Astrocyte (in vitro differentiated cells and primary cell): ENCODE results near the gene NTRK1. TPM values are rescaled to one million over a fixed set of nuclear protein-coding genes. Genes with fewer than 3 reads are reported as not detected.

Experiments used
- DNase-seq: peaks from one replicate; pipeline ENCODE4 v3.0.0-alpha.2; 2010; ENCODE audit warnings: low read depth
- FAIRE-seq: peaks from 2 replicates; lab custom pipeline; 2011; peaks lifted over from hg19 to GRCh38; lab: Jason Lieb, UNC
- H2AFZ ChIP-seq: 2 replicates; pipeline ENCODE4 v1.6.0; 2012; ENCODE audit warnings: low read depth, low read length, inconsistent platforms
- H3K27ac ChIP-seq: 2 replicates; pipeline ENCODE4 v1.5.1; 2011; ENCODE audit warnings: low read depth, low read length, inconsistent platforms
- H3K27me3 ChIP-seq: 2 replicates; pipeline ENCODE4 v1.6.0; 2011; ENCODE audit warnings: low read length, inconsistent platforms; ENCODE audit not compliant: insufficient read depth
- H3K36me3 ChIP-seq: 2 replicates; pipeline ENCODE4 v1.5.1; 2011; ENCODE audit warnings: low read length, inconsistent platforms; ENCODE audit not compliant: insufficient read depth
- H3K4me1 ChIP-seq: 2 replicates; pipeline ENCODE4 v1.5.1; 2011; ENCODE audit warnings: low read length, inconsistent platforms; ENCODE audit not compliant: insufficient read depth
- H3K4me2 ChIP-seq: 2 replicates; pipeline ENCODE4 v1.6.0; 2012; ENCODE audit warnings: low read length, inconsistent platforms
- H3K4me3 ChIP-seq: 2 replicates; pipeline ENCODE4 v1.5.1; 2011; ENCODE audit warnings: low read depth, mild to moderate bottlenecking, low read length, inconsistent platforms; ENCODE audit not compliant: insufficient read depth
- H3K79me2 ChIP-seq: 2 replicates; pipeline ENCODE4 v1.6.0; 2012; ENCODE audit warnings: mild to moderate bottlenecking, low read length, inconsistent platforms; ENCODE audit not compliant: insufficient read depth
- H3K9ac ChIP-seq: 2 replicates; pipeline ENCODE4 v1.6.0; 2012; ENCODE audit warnings: mild to moderate bottlenecking, low read length, inconsistent platforms
- H3K9me3 ChIP-seq: 2 replicates; pipeline ENCODE4 v1.5.1; 2012; ENCODE audit warnings: low read depth, mild to moderate bottlenecking, low read length, inconsistent platforms; ENCODE audit not compliant: insufficient read depth
- H4K20me1 ChIP-seq: 2 replicates; pipeline ENCODE4 v1.6.0; 2012; ENCODE audit warnings: low read length, inconsistent platforms; ENCODE audit not compliant: insufficient read depth
- H3K27ac Mint-ChIP-seq: one replicate; pipeline ENCODE4 v1.8.0; 2021; ENCODE audit warnings: mild to moderate bottlenecking, mixed read lengths; ENCODE audit not compliant: unreplicated experiment
- H3K27me3 Mint-ChIP-seq: one replicate; pipeline ENCODE4 v1.8.0; 2021; ENCODE audit warnings: low read depth, mixed read lengths; ENCODE audit not compliant: unreplicated experiment
- H3K36me3 Mint-ChIP-seq: one replicate; pipeline ENCODE4 v1.8.0; 2021; ENCODE audit warnings: low read depth, mixed read lengths; ENCODE audit not compliant: unreplicated experiment
- H3K4me1 Mint-ChIP-seq: one replicate; pipeline ENCODE4 v1.8.0; 2021; ENCODE audit warnings: low read depth, mixed read lengths; ENCODE audit not compliant: unreplicated experiment
- H3K4me3 Mint-ChIP-seq: one replicate; pipeline ENCODE4 v1.8.0; 2021; ENCODE audit warnings: mild to moderate bottlenecking, moderate library complexity, mixed read lengths; ENCODE audit not compliant: unreplicated experiment
- H3K9me3 Mint-ChIP-seq: one replicate; pipeline ENCODE4 v1.8.0; 2021; ENCODE audit warnings: mild to moderate bottlenecking, mixed read lengths; ENCODE audit not compliant: unreplicated experiment
- CTCF ChIP-seq: IDR thresholded peaks from 2 replicates; pipeline ENCODE4 v1.5.1; 2011; ENCODE audit warnings: low read depth, mild to moderate bottlenecking, inconsistent platforms, low read length, moderate library complexity; ENCODE audit not compliant: insufficient read depth
- EZH2 ChIP-seq: IDR thresholded peaks from 2 replicates; pipeline ENCODE4 v1.6.1; 2012; ENCODE audit warnings: mild to moderate bottlenecking, low read length, inconsistent platforms; ENCODE audit not compliant: insufficient read depth
- total RNA-seq: library from RNA; stranded (reverse); gene quantifications from 2 replicates; pipeline ENCODE4 v1.2.1, GENCODE V29; 2021

The NTRK1 gene
- total RNA-seq, 1 donor from 2014 or later = 0.27 TPM

- no peak overlapping the region for H2AFZ ChIP-seq
- H3K79me2 ChIP-seq = no peaks in the 10 kb centered on the region
- peaks cover 72% of the 10 kb centered on the region for H3K27me3 Mint-ChIP-seq
- H3K9ac ChIP-seq = no peak overlapping the region
- H3K4me1 ChIP-seq = peaks cover 16% of the 10 kb centered on the region
- H3K27me3 ChIP-seq = peaks cover 51% of the 10 kb centered on the region
- TF ChIP-seq CTCF (no peak), EZH2 (no peak)
- no peaks in the 10 kb centered on the region for H3K9me3 Mint-ChIP-seq
- peaks cover 4% of the 10 kb centered on the region for H4K20me1 ChIP-seq
- no peak overlapping the region for H3K4me2 ChIP-seq
- H3K36me3 ChIP-seq = no peaks in the 10 kb centered on the region
- H3K4me3 Mint-ChIP-seq = peak overlapping the region; percentile 3
- H3K27ac Mint-ChIP-seq = no peak overlapping the region
- FAIRE-seq (no peak), DNase-seq (no peak)
- no peak overlapping the region for H3K27ac ChIP-seq
- no peaks in the 10 kb centered on the region for H3K36me3 Mint-ChIP-seq
- H3K4me3 ChIP-seq = no peak overlapping the region
- peaks cover 16% of the 10 kb centered on the region for H3K4me1 Mint-ChIP-seq
- no peaks in the 10 kb centered on the region for H3K9me3 ChIP-seq
Observed at GRCh38 chr1:156862997-156863599, 2.4 kb downstream of the NTRK1 start.

GRCh38 chr1:156863631-156864030, 3.0 kb downstream of the NTRK1 start:
- H3K4me1 Mint-ChIP-seq = peaks cover 13% of the 10 kb centered on the region
- H3K27ac ChIP-seq = no peak overlapping the region
- H2AFZ ChIP-seq = no peak overlapping the region
- FAIRE-seq (no peak), DNase-seq (no peak)
- no peak overlapping the region for H3K4me3 Mint-ChIP-seq
- H3K9me3 ChIP-seq = no peaks in the 10 kb centered on the region
- no peaks in the 10 kb centered on the region for H3K36me3 Mint-ChIP-seq
- H3K9ac ChIP-seq = no peak overlapping the region
- H3K36me3 ChIP-seq = no peaks in the 10 kb centered on the region
- H3K79me2 ChIP-seq = no peaks in the 10 kb centered on the region
- no peak overlapping the region for H3K4me2 ChIP-seq
- no peaks in the 10 kb centered on the region for H3K9me3 Mint-ChIP-seq
- peaks cover 16% of the 10 kb centered on the region for H3K4me1 ChIP-seq
- H4K20me1 ChIP-seq = peaks cover 4% of the 10 kb centered on the region
- no peak for TF ChIP-seq CTCF
- TF ChIP-seq EZH2 = no peak
- H3K27me3 Mint-ChIP-seq = peaks cover 70% of the 10 kb centered on the region
- H3K4me3 ChIP-seq = no peak overlapping the region
- H3K27me3 ChIP-seq = peaks cover 46% of the 10 kb centered on the region
- H3K27ac Mint-ChIP-seq = no peak overlapping the region

GRCh38 chr1:156864796-156865195, 4.1 kb downstream of the NTRK1 start:
- Mint-ChIP-seq H3K9me3 (no peaks in the 10 kb centered on the region), H3K36me3 (no peaks in the 10 kb centered on the region), H3K4me1 (peaks cover 12% of the 10 kb centered on the region), H3K4me3 (no peak overlapping the region), H3K27me3 (peaks cover 67% of the 10 kb centered on the region), H3K27ac (no peak overlapping the region)
- H3K27me3 ChIP-seq = peaks cover 36% of the 10 kb centered on the region
- H2AFZ ChIP-seq = no peak overlapping the region
- H3K4me3 ChIP-seq = no peak overlapping the region
- no peaks in the 10 kb centered on the region for H3K9me3 ChIP-seq
- H4K20me1 ChIP-seq = peaks cover 4% of the 10 kb centered on the region
- no peaks in the 10 kb centered on the region for H3K79me2 ChIP-seq
- no peak overlapping the region for H3K9ac ChIP-seq
- peaks cover 7% of the 10 kb centered on the region for H3K4me1 ChIP-seq
- no peak for DNase-seq
- FAIRE-seq = no peak
- no peak overlapping the region for H3K27ac ChIP-seq
- H3K36me3 ChIP-seq = no peaks in the 10 kb centered on the region
- no peak for TF ChIP-seq CTCF
- no peak overlapping the region for H3K4me2 ChIP-seq
